CD4-positive, CD25-positive, alpha-beta regulatory T cell (primary cell): Measurements from ENCODE around the gene TPM3. TPM values are rescaled to one million over a fixed set of nuclear protein-coding genes. Genes with fewer than 3 reads are reported as not detected.

Experiments used
- ATAC-seq, 2 donors: fragments of 150-1000 bp; cut with Tn5 transposase; one replicate each; pipeline ENCODE4 v1.10.0; 2021; ENCODE audit warnings: low read depth in 2 of 2, moderate number of reproducible peaks in 2 of 2, moderate library complexity in 1 of 2
- DNase-seq, 3 donors: peaks; one replicate each; pipeline versions ENCODE4 v3.0.0 to v3.0.0-alpha.2; 2012 to 2022; ENCODE audit warnings: mixed read lengths in 1 of 3
- H3K27ac ChIP-seq: one replicate; pipeline ENCODE4 v1.7.0; 2013; ENCODE audit warnings: mild to moderate bottlenecking, low read length; ENCODE audit not compliant: insufficient read depth, poor library complexity, severe bottlenecking
- H3K27me3 ChIP-seq: one replicate; pipeline ENCODE4 v1.7.0; 2013; ENCODE audit warnings: low read length; ENCODE audit not compliant: control insufficient read depth, insufficient read depth
- H3K36me3 ChIP-seq: one replicate; pipeline ENCODE4 v1.7.0; 2013; ENCODE audit warnings: mild to moderate bottlenecking, low read length, moderate library complexity; ENCODE audit not compliant: control insufficient read depth, insufficient read depth
- H3K4me1 ChIP-seq: 2 replicates; pipeline ENCODE4 v1.7.0; 2013; ENCODE audit warnings: mild to moderate bottlenecking, low read length; ENCODE audit not compliant: insufficient read depth, control insufficient read depth, poor library complexity, severe bottlenecking
- H3K4me3 ChIP-seq: one replicate; pipeline ENCODE4 v1.7.0; 2013; ENCODE audit warnings: low read depth, mild to moderate bottlenecking, low read length, moderate library complexity
- H3K9me3 ChIP-seq, 2 experiments: 1 replicate in 1 of 2; 2 replicates in 1 of 2; pipeline ENCODE4 v1.7.0; 2013; ENCODE audit warnings: low read length in 2 of 2, mild to moderate bottlenecking in 1 of 2, moderate library complexity in 1 of 2; ENCODE audit not compliant: control insufficient read depth in 2 of 2
- H3K27ac Mint-ChIP-seq, 3 donors: one replicate each; pipeline ENCODE4 v1.8.0; 2020 to 2022; ENCODE audit warnings: mild to moderate bottlenecking in 3 of 3, mixed read lengths in 3 of 3, moderate library complexity in 2 of 3
- H3K27me3 Mint-ChIP-seq: one replicate; pipeline ENCODE4 v1.8.0; 2022; ENCODE audit warnings: mild to moderate bottlenecking, mixed read lengths
- H3K36me3 Mint-ChIP-seq: one replicate; pipeline ENCODE4 v1.8.0; 2020; ENCODE audit warnings: mixed read lengths
- H3K4me1 Mint-ChIP-seq, 4 donors: one replicate each; pipeline ENCODE4 v1.8.0; 2020 to 2022; ENCODE audit warnings: mixed read lengths in 4 of 4, mild to moderate bottlenecking in 1 of 4
- H3K4me3 Mint-ChIP-seq, 4 donors: one replicate each; pipeline ENCODE4 v1.8.0; 2020 to 2022; ENCODE audit warnings: mild to moderate bottlenecking in 4 of 4, mixed read lengths in 4 of 4, moderate library complexity in 3 of 4
- H3K9me3 Mint-ChIP-seq, 7 donors: one replicate each; pipeline ENCODE4 v1.8.0; 2020 to 2022; ENCODE audit warnings: mixed read lengths in 7 of 7, mild to moderate bottlenecking in 3 of 7, moderate library complexity in 2 of 7
- polyA plus RNA-seq, 4 donors: library from polyadenylated mRNA; unstranded; fragments of 300-500 nt; fragmentation: Illumina TruSeq; gene quantifications; one replicate each; pipeline ENCODE4 v1.2.3, GENCODE V29; 2021
- total RNA-seq: library from RNA; stranded (reverse); gene quantifications from one replicate; pipeline ENCODE4 v1.2.3, GENCODE V29; 2022

The TPM3 gene
- total and polyA plus RNA-seq, 5 donors from 2014 or later, result 412 to 1,027 (median 807) TPM

GRCh38 chr1:154178911-154179811 lies 12.7 kb downstream of the TPM3 start:
- Histone ChIP-seq H3K4me3 (peak overlapping the region; percentile 75), H3K27ac (peak overlapping the region; percentile 93), H3K36me3 (peaks cover 39% of the 10 kb centered on the region), H3K9me3 (no peaks in the 10 kb centered on the region), H3K4me1 (peaks cover 80% of the 10 kb centered on the region), H3K27me3 (no peaks in the 10 kb centered on the region)
- Mint-ChIP-seq H3K27ac (peak overlapping the region; percentile 82 to 98 (median 95)), H3K4me1 (peaks cover 29 to 82% (median 59%) of the 10 kb centered on the region in 4 donors), H3K27me3 (no peaks in the 10 kb centered on the region), H3K36me3 (peaks cover 23% of the 10 kb centered on the region), H3K4me3 (peak overlapping the region; percentile 90 to 100 (median 95)), H3K9me3 (peaks cover 0 to 2% (median 0%) of the 10 kb centered on the region in 7 donors)
- ATAC-seq (no peak), DNase-seq (no peak)

- Histone ChIP-seq H3K36me3 (peaks cover 42% of the 10 kb centered on the region), H3K27ac (peak overlapping the region; percentile 93), H3K4me3 (peak overlapping the region; percentile 75), H3K4me1 (peaks cover 75% of the 10 kb centered on the region), H3K9me3 (no peaks in the 10 kb centered on the region), H3K27me3 (no peaks in the 10 kb centered on the region)
- Mint-ChIP-seq H3K36me3 (peaks cover 23% of the 10 kb centered on the region), H3K27ac (peak overlapping the region; percentile 82 to 98 (median 84)), H3K4me1 (peaks cover 29 to 75% (median 58%) of the 10 kb centered on the region in 4 donors), H3K4me3 (peak overlapping the region; percentile 90 to 100 (median 95)), H3K9me3 (peaks cover 0 to 2% (median 0%) of the 10 kb centered on the region in 7 donors), H3K27me3 (no peaks in the 10 kb centered on the region)
- DNase-seq, result no peak
- no peak for ATAC-seq
Measured at GRCh38 chr1:154178013-154178412, 13.9 kb downstream of the TPM3 start.

GRCh38 chr1:154176337-154176736 lies 15.6 kb downstream of the TPM3 start:
- Mint-ChIP-seq H3K4me1 (peaks cover 26 to 80% (median 63%) of the 10 kb centered on the region in 4 donors), H3K9me3 (peaks cover 0 to 1% (median 0%) of the 10 kb centered on the region in 7 donors), H3K36me3 (peaks cover 34% of the 10 kb centered on the region), H3K27me3 (no peaks in the 10 kb centered on the region), H3K27ac (peak overlapping the region in 2 of 3 donors; percentile 72 to 80), H3K4me3 (peak overlapping the region; percentile 1 to 100 (median 48))
- H3K4me3 ChIP-seq, result no peak overlapping the region
- no peak for DNase-seq
- peaks cover 61% of the 10 kb centered on the region for H3K4me1 ChIP-seq
- H3K27me3 ChIP-seq, result no peaks in the 10 kb centered on the region
- H3K9me3 ChIP-seq, result no peaks in the 10 kb centered on the region
- peak overlapping the region; percentile 30 for H3K27ac ChIP-seq
- no peak for ATAC-seq
- peaks cover 59% of the 10 kb centered on the region for H3K36me3 ChIP-seq

GRCh38 chr1:154174654-154175053 lies 17.2 kb downstream of the TPM3 start:
- Histone ChIP-seq H3K9me3 (no peaks in the 10 kb centered on the region), H3K4me3 (no peak overlapping the region), H3K36me3 (peaks cover 73% of the 10 kb centered on the region), H3K27me3 (no peaks in the 10 kb centered on the region), H3K4me1 (peaks cover 47% of the 10 kb centered on the region), H3K27ac (no peak overlapping the region)
- H3K36me3 Mint-ChIP-seq, result peaks cover 47% of the 10 kb centered on the region
- ATAC-seq, result no peak
- peak overlapping the region in 1 of 4 donors; percentile 34 for H3K4me3 Mint-ChIP-seq
- H3K4me1 Mint-ChIP-seq, result peaks cover 20 to 74% (median 61%) of the 10 kb centered on the region in 4 donors
- H3K27ac Mint-ChIP-seq, result peak overlapping the region in 1 of 3 donors; percentile 47
- H3K27me3 Mint-ChIP-seq, result no peaks in the 10 kb centered on the region
- DNase-seq, result no peak
- H3K9me3 Mint-ChIP-seq, result peaks cover 0 to 1% (median 0%) of the 10 kb centered on the region in 7 donors

- peaks cover 60% of the 10 kb centered on the region for H3K36me3 Mint-ChIP-seq
- Histone ChIP-seq H3K36me3 (peaks cover 86% of the 10 kb centered on the region), H3K9me3 (no peaks in the 10 kb centered on the region), H3K4me3 (no peak overlapping the region), H3K4me1 (peaks cover 20% of the 10 kb centered on the region), H3K27me3 (no peaks in the 10 kb centered on the region), H3K27ac (peak overlapping the region; percentile 50)
- DNase-seq (no peak), ATAC-seq (no peak)
- H3K9me3 Mint-ChIP-seq, result peaks cover 0 to 1% (median 0%) of the 10 kb centered on the region in 7 donors
- H3K27ac Mint-ChIP-seq, result peak overlapping the region; percentile 62 to 89 (median 84)
- H3K27me3 Mint-ChIP-seq, result no peaks in the 10 kb centered on the region
- peaks cover 5 to 52% (median 47%) of the 10 kb centered on the region in 4 donors for H3K4me1 Mint-ChIP-seq
- peak overlapping the region in 3 of 4 donors; percentile 21 to 66 (median 64) for H3K4me3 Mint-ChIP-seq
Measured at GRCh38 chr1:154171880-154172279, 20.0 kb downstream of the TPM3 start.

- ATAC-seq, result no peak
- Mint-ChIP-seq H3K4me3 (no peak overlapping the region), H3K27ac (peak overlapping the region; percentile 82 to 88 (median 82)), H3K9me3 (peaks cover 0 to 1% (median 0%) of the 10 kb centered on the region in 7 donors), H3K36me3 (peaks cover 61% of the 10 kb centered on the region), H3K27me3 (no peaks in the 10 kb centered on the region), H3K4me1 (peaks cover 3 to 45% (median 43%) of the 10 kb centered on the region in 4 donors)
- Histone ChIP-seq H3K36me3 (peaks cover 88% of the 10 kb centered on the region), H3K9me3 (no peaks in the 10 kb centered on the region), H3K27me3 (no peaks in the 10 kb centered on the region), H3K27ac (peak overlapping the region; percentile 50), H3K4me3 (no peak overlapping the region), H3K4me1 (peaks cover 13% of the 10 kb centered on the region)
- no peak for DNase-seq
Measured at GRCh38 chr1:154171223-154171583, 20.7 kb downstream of the TPM3 start.

GRCh38 chr1:154170547-154171222 lies 21.2 kb downstream of the TPM3 start:
- peak in 1 of 3 donors; percentile 49 for DNase-seq
- H3K9me3 Mint-ChIP-seq, result peaks cover 0 to 1% (median 0%) of the 10 kb centered on the region in 7 donors
- H3K4me3 Mint-ChIP-seq, result peak overlapping the region in 1 of 4 donors; percentile 16
- H3K27ac ChIP-seq, result peak overlapping the region; percentile 50
- H3K4me3 ChIP-seq, result no peak overlapping the region
- peaks cover 62% of the 10 kb centered on the region for H3K36me3 Mint-ChIP-seq
- peaks cover 8% of the 10 kb centered on the region for H3K4me1 ChIP-seq
- no peaks in the 10 kb centered on the region for H3K9me3 ChIP-seq
- ATAC-seq, result peak; percentile 80 to 82
- peaks cover 88% of the 10 kb centered on the region for H3K36me3 ChIP-seq
- peaks cover 0 to 42% (median 41%) of the 10 kb centered on the region in 4 donors for H3K4me1 Mint-ChIP-seq
- H3K27me3 Mint-ChIP-seq, result no peaks in the 10 kb centered on the region
- H3K27ac Mint-ChIP-seq, result peak overlapping the region; percentile 82 to 88 (median 82)
- no peaks in the 10 kb centered on the region for H3K27me3 ChIP-seq
